Putamen (tissue), 1 donor: ENCODE results near the gene HECTD2.
"Not testable (repeated sequence)": the region's sequence is repeated elsewhere in the genome, so short reads cannot be mapped to it uniquely, and the experiment has no call there.

Experiments used
- DNase-seq: peaks from one replicate; pipeline ENCODE4 v3.0.0-alpha.2; 2016; ENCODE audit warnings: low spot score

HECTD2 gene

GRCh38 chr10:91537614-91538383 is 127.7 kb downstream of the HECTD2 start:
- no peak for DNase-seq

- DNase-seq: no peak
These were observed 129.8 kb downstream of the HECTD2 start for GRCh38 chr10:91539930-91540329.

- no peak for DNase-seq
These were observed 130.6 kb downstream of the HECTD2 start for GRCh38 chr10:91540733-91541132.

- peak; percentile 59 for DNase-seq
These were observed 131.3 kb downstream of the HECTD2 start for GRCh38 chr10:91541481-91541880.

- DNase-seq: no peak
These were observed 135.2 kb downstream of the HECTD2 start for GRCh38 chr10:91545384-91545783.

- no peak for DNase-seq
These were observed 135.7 kb downstream of the HECTD2 start for GRCh38 chr10:91545838-91546237.

- no peak for DNase-seq
These were observed 139.1 kb downstream of the HECTD2 start for GRCh38 chr10:91549262-91549661.

GRCh38 chr10:91550021-91550420 is 139.9 kb downstream of the HECTD2 start:
- no peak for DNase-seq

GRCh38 chr10:91551856-91552255 is 141.7 kb downstream of the HECTD2 start:
- DNase-seq: peak; percentile 33

- DNase-seq: no peak
These were observed 142.3 kb downstream of the HECTD2 start for GRCh38 chr10:91552274-91553095.

GRCh38 chr10:91555455-91555854 is 145.3 kb downstream of the HECTD2 start:
- no peak for DNase-seq

- DNase-seq: no peak
These were observed 146.8 kb downstream of the HECTD2 start for GRCh38 chr10:91556691-91557566.

GRCh38 chr10:91557651-91558111 is 147.5 kb downstream of the HECTD2 start:
- no peak for DNase-seq

- DNase-seq: no peak
These were observed 148.3 kb downstream of the HECTD2 start for GRCh38 chr10:91558473-91558872.

GRCh38 chr10:91559169-91559568 is 149.0 kb downstream of the HECTD2 start:
- no peak for DNase-seq

- no peak for DNase-seq
These were observed 149.6 kb downstream of the HECTD2 start for GRCh38 chr10:91559750-91560149.

GRCh38 chr10:91560827-91561226 is 150.7 kb downstream of the HECTD2 start:
- DNase-seq: not testable (repeated sequence)

GRCh38 chr10:91562839-91563581 is 152.9 kb downstream of the HECTD2 start:
- DNase-seq: no peak

- no peak for DNase-seq
These were observed 153.9 kb downstream of the HECTD2 start for GRCh38 chr10:91564026-91564425.
